ENCODE data around the gene AOC2. TPM values are rescaled to one million over a fixed set of nuclear protein-coding genes. Genes with fewer than 3 reads are reported as not detected.

The AOC2 gene
- total RNA-seq, 1 experiment from 2014 or later, result 1.4 TPM

DNA sequence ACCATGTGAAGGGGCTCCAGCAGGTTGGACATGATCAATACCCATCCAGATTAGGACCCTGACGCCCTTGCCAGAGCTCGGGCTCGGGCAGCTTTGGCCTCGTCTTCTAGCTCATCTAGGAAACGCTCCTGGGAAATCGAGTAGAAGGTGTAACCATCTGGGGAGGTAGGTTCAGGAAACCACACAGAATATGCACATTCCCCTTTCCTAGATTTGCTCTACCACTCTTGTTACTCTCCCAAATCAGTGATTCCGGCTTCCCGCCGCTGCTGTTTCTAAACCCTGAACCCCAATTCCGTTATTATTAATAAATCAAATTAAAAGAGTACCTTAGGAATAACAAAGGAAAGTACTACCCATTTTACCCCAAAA is 46.4 kb upstream of the AOC2 start:
- H3K4me1 ChIP-seq (ENCODE audit: insufficient read depth, low read length), result peaks cover 22% of the 10 kb centered on the region
- ATAC-seq (peak; percentile 11; the same call in 1 of the 2 replicates), DNase-seq (no peak)
- H3K36me3 ChIP-seq (ENCODE audit: low read depth, low read length), result no peaks in the 10 kb centered on the region
- BruUV-seq (replicated peaks), result TSS peak; percentile 80
- no peaks in the 10 kb centered on the region for H3F3A ChIP-seq (ENCODE audit: low read length, unreplicated experiment)
- H3K4me2 ChIP-seq (ENCODE audit: low read length), result peak overlapping the region; percentile 96
- H4K20me1 ChIP-seq (ENCODE audit: low read length), result no peaks in the 10 kb centered on the region
- no peaks in the 10 kb centered on the region for H3K27me3 ChIP-seq (ENCODE audit: low read length)
- peak overlapping the region; percentile 99 for H3K4me3 ChIP-seq (ENCODE audit: low read length)
- peak overlapping the region; percentile 41 for H3K27ac ChIP-seq (ENCODE audit: low read length)
- peak overlapping the region; percentile 91 for H3K9ac ChIP-seq (ENCODE audit: low read length)
- H3K79me2 ChIP-seq (ENCODE audit: low read length), result peaks cover 11% of the 10 kb centered on the region; the same call in 1 of the 2 replicates
- intact Hi-C loops (cut with micrococcal nuclease), result no loop called here
- H2AFZ ChIP-seq (ENCODE audit: low read length), result peak overlapping the region; percentile 78
- TF ChIP-seq, protein P1, sequence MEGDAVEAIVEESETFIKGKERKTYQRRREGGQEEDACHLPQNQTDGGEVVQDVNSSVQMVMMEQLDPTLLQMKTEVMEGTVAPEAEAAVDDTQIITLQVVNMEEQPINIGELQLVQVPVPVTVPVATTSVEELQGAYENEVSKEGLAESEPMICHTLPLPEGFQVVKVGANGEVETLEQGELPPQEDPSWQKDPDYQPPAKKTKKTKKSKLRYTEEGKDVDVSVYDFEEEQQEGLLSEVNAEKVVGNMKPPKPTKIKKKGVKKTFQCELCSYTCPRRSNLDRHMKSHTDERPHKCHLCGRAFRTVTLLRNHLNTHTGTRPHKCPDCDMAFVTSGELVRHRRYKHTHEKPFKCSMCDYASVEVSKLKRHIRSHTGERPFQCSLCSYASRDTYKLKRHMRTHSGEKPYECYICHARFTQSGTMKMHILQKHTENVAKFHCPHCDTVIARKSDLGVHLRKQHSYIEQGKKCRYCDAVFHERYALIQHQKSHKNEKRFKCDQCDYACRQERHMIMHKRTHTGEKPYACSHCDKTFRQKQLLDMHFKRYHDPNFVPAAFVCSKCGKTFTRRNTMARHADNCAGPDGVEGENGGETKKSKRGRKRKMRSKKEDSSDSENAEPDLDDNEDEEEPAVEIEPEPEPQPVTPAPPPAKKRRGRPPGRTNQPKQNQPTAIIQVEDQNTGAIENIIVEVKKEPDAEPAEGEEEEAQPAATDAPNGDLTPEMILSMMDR (conservative IDR thresholded peaks at IDR 0.05; ENCODE audit: low read depth, low read length), result no peak
- TF ChIP-seq EZH2 (IDR thresholded peaks at IDR 0.05; ENCODE audit: low read length, unreplicated experiment) (no peak), EZH2phosphoT487 (IDR thresholded peaks at IDR 0.05; ENCODE audit: borderline replicate concordance, low read length) (no peak)
- CTCF ChIA-PET, result no interaction called here
- no peaks in the 10 kb centered on the region for H3K9me2 ChIP-seq (replicated peaks; ENCODE audit: low read length)
- H3K9me3 ChIP-seq (ENCODE audit: low read length), result no peaks in the 10 kb centered on the region
- POLR2A ChIA-PET (ENCODE audit: unreplicated experiment), result interaction anchor here (0.6 kb wide), 3 partner anchors 17 to 867 kb away, joined by 3 to 4 read pairs (median 3); partner anchors contain the start of genes ODAD4 and WNK4

DNA sequence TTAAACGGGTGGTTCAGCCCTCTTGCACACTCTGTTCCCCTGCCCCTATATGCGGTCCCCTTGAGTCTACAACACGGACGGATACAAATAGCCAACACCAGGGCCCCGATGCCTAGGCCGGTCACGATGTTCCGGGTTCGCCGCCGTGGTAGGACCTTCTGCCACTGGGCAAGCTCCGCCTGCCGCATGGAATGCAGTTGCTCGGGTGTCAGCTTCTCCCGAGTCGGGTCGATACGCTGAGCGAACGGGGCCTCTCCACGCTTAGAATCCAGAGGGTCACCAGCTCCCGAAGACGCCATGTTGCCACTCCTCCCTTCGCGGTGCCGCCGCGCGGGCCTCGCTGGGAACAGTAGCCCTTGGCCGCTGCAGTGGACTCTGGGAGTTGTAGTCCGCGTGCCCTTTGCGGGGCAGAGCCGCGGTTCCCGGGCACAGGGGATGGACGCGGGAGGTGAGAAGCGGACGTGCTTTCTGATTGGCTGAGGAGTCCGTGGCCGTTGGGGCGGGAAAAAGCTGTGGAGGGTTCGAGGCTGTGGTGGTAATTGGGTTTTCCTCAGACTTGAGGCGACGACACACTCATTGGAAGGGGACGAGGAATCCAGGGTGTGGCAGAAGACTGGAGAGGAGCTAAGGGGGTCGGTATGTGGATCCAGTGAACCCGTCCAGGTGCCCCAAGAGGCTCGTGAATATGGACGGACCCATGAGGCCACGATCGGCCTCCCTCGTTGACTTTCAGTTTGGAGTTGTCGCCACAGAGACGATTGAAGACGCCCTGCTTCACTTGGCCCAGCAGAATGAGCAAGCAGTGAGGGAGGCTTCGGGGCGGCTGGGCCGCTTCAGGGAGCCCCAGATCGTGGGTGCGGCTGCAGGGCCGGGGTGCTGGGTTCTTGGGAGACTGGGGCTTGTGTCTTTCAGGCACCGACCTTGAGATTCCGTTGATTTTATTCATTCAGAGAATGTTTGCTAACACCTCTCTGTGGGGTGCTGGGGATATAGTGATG is 45.7 kb upstream of the AOC2 start, which contains the start of the genes CNTD1 and COA3:
Gene CNTD1 (plus strand): TSS at position 479 of the 998 bp plus-strand sequence. CDS start 207 bp downstream, at position 686.
Gene COA3 (minus strand): TSS at position 322 of the 998 bp plus-strand sequence. CDS start 23 bp downstream, at position 299.
- no peak for TF ChIP-seq EZH2phosphoT487 (IDR thresholded peaks at IDR 0.05; ENCODE audit: borderline replicate concordance, low read length)
- TF ChIP-seq EZH2 (IDR thresholded peaks at IDR 0.05; ENCODE audit: low read length, unreplicated experiment), result no peak
- TF ChIP-seq, protein P1 (conservative IDR thresholded peaks at IDR 0.05; ENCODE audit: low read depth, low read length), result no peak
- POLR2A ChIA-PET (ENCODE audit: unreplicated experiment), result no interaction called here
- DNase-seq (peak; percentile 80), ATAC-seq (peak; percentile 75)
- Histone ChIP-seq H2AFZ (ENCODE audit: low read length) (peak within 1 kb of the TSS; percentile 78), H3K9ac (ENCODE audit: low read length) (peak within 1 kb of the TSS; percentile 91), H3K4me3 (ENCODE audit: low read length) (peak within 1 kb of the TSS; percentile 99), H3K27me3 (ENCODE audit: low read length) (no peaks in the 10 kb centered on the region), H3K9me3 (ENCODE audit: low read length) (no peaks in the 10 kb centered on the region), H3K4me1 (ENCODE audit: insufficient read depth, low read length) (peaks cover 28% of the 10 kb centered on the region), H3K27ac (ENCODE audit: low read length) (peak within 1 kb of the TSS; percentile 41), H4K20me1 (ENCODE audit: low read length) (no peaks in the 10 kb centered on the region), H3K79me2 (ENCODE audit: low read length) (peaks cover 11% of the 10 kb centered on the region; the same call in 1 of the 2 replicates), H3K36me3 (ENCODE audit: low read depth, low read length) (no peaks in the 10 kb centered on the region), H3K4me2 (ENCODE audit: low read length) (peak within 1 kb of the TSS; percentile 96), H3F3A (ENCODE audit: low read length, unreplicated experiment) (no peaks in the 10 kb centered on the region), H3K9me2 (replicated peaks; ENCODE audit: low read length) (no peaks in the 10 kb centered on the region)
- CTCF ChIA-PET, result no interaction called here
- intact Hi-C loops (cut with micrococcal nuclease), result no loop called here
- BruUV-seq (replicated peaks), result no TSS peak
